Right hindlimb (tissue), 1 donor: ENCODE results near the gene CCDC12.

ENCODE experiments used
- DNase-seq: peaks from one replicate; pipeline ENCODE4 v3.0.0-alpha.2; 2018

The CCDC12 gene

GRCh38 chr3:47007482-47008233 is 31.1 kb upstream of the CCDC12 start:
- no peak for DNase-seq

- DNase-seq: peak; percentile 13
Observed at GRCh38 chr3:47007001-47007400, 30.5 kb upstream of the CCDC12 start.

GRCh38 chr3:47006145-47006651 is 29.7 kb upstream of the CCDC12 start:
- peak; percentile 7 for DNase-seq

- DNase-seq: peak; percentile 18
Observed at GRCh38 chr3:47005212-47006144, 28.9 kb upstream of the CCDC12 start.

- peak; percentile 18 for DNase-seq
Observed at GRCh38 chr3:47004369-47005211, 28.0 kb upstream of the CCDC12 start.

- DNase-seq: no peak
Observed at GRCh38 chr3:47003461-47004368, 27.2 kb upstream of the CCDC12 start.

GRCh38 chr3:47003056-47003410 is 26.5 kb upstream of the CCDC12 start:
- DNase-seq: no peak

GRCh38 chr3:47002171-47003055 is 25.9 kb upstream of the CCDC12 start:
- DNase-seq: no peak

- no peak for DNase-seq
Observed at GRCh38 chr3:47001731-47002170, 25.2 kb upstream of the CCDC12 start.

- DNase-seq: no peak
Observed at GRCh38 chr3:47000922-47001730, 24.6 kb upstream of the CCDC12 start.

GRCh38 chr3:47000198-47000815 is 23.8 kb upstream of the CCDC12 start:
- DNase-seq: no peak

GRCh38 chr3:46999516-47000197 is 23.1 kb upstream of the CCDC12 start:
- DNase-seq: no peak

- no peak for DNase-seq
Observed at GRCh38 chr3:46998852-46999515, 22.4 kb upstream of the CCDC12 start.

- DNase-seq: no peak
Observed at GRCh38 chr3:46998121-46998851, 21.7 kb upstream of the CCDC12 start.

GRCh38 chr3:46997453-46998091 is 21.0 kb upstream of the CCDC12 start:
- DNase-seq: no peak

GRCh38 chr3:46996689-46997452 is 20.3 kb upstream of the CCDC12 start:
- DNase-seq: no peak
